Right lung (tissue), 10 donors: Measurements from ENCODE around the gene MTCP1. TPM values are rescaled to one million over a fixed set of nuclear protein-coding genes. Genes with fewer than 3 reads are reported as not detected.

Experiments used
- DNase-seq, 2 donors: peaks; one replicate each; pipeline ENCODE4 v3.0.0-alpha.2; 2013
- long read RNA-seq, 8 donors: transcript quantifications; one replicate each; lab custom pipeline, GENCODE V29; 2026
- polyA plus RNA-seq, 5 donors: library from polyadenylated mRNA; unstranded; fragments of 120-200 nt; gene quantifications; one replicate each; pipeline versions ENCODE4 v1.2.1 to v1.2.3, GENCODE V29; 2013; ENCODE audit warnings: inconsistent platforms in 1 of 5, low replicate concordance in 1 of 5; ENCODE audit not compliant: insufficient read length in 5 of 5, insufficient read depth in 1 of 5

Gene MTCP1
- polyA plus RNA-seq = 10 to 100 TPM; 17.4 to 26.1 (median 20.5) TPM
- long read RNA-seq, donor 1, partial matches to known transcripts = 25 of 26 reads
- long read RNA-seq, donor 1, other reads (novel, unspliced or antisense) = 0 of 26 reads
- long read RNA-seq, donor 2, partial matches to known transcripts = 0 of 5 reads
- long read RNA-seq, donor 2, other reads (novel, unspliced or antisense) = 5 of 5 reads
- long read RNA-seq, donor 3 = 0 reads
- long read RNA-seq, donor 4, partial matches to known transcripts = 5 of 5 reads
- long read RNA-seq, donor 4, other reads (novel, unspliced or antisense) = 0 of 5 reads
- long read RNA-seq, donor 5, partial matches to known transcripts = 0 of 7 reads
- long read RNA-seq, donor 5, other reads (novel, unspliced or antisense) = 7 of 7 reads
- long read RNA-seq, donor 6, partial matches to known transcripts = 16 of 21 reads
- long read RNA-seq, donor 6, other reads (novel, unspliced or antisense) = 5 of 21 reads
- long read RNA-seq, donor 7, partial matches to known transcripts = 7 of 7 reads
- long read RNA-seq, donor 7, other reads (novel, unspliced or antisense) = 0 of 7 reads
- long read RNA-seq, donor 8 = 0 reads

DNA sequence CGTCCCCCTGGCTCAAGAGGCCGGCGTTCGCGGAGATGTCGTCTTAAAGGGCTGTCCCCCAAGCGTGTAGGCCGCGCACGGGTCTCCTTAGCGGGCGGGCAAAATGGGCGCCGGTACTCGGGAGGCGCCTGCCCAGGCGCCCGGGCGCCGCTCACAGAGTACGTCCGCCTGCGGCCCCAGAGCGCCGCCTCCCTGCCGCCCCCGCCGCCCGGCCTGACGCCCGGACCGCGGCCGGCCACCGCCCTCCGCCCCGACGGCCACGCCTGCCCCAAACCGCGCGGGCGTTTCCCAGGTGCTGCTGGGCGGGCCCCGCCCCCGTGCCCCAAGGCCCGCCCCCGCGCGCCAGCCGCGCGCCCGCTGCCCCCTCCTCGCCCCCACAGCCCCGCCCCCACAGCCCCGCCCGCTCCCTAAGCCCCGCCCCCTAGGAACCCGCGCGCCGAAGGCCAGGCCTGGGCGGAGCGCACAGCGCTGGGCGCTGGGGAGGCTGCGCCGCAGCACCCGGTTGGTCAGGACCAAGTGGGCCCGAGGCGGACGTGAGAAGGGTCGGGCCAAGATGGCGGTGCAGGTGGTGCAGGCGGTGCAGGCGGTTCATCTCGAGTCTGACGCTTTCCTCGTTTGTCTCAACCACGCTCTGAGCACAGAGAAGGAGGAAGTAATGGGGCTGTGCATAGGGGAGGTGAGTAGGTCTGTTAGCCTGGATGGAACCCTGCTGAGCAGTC, at the start of gene MTCP1, which contains the start of the genes BRCC3 and CMC4:
Gene MTCP1 (minus strand): TSS at position 162 of the 719 bp plus-strand sequence. CDS start 5,126 bp downstream, outside the sequence.
Gene BRCC3 (plus strand): TSS at position 534 of the 719 bp plus-strand sequence. CDS start 20 bp downstream, at position 554.
Gene CMC4 (minus strand): TSS at position 162 of the 719 bp plus-strand sequence. CDS start 7,113 bp downstream, outside the sequence.
- DNase-seq = peak; percentile 71 to 74

GRCh38 chrX:155115174-155115819, 44.4 kb upstream of the MTCP1 start:
- no peak for DNase-seq

DNA sequence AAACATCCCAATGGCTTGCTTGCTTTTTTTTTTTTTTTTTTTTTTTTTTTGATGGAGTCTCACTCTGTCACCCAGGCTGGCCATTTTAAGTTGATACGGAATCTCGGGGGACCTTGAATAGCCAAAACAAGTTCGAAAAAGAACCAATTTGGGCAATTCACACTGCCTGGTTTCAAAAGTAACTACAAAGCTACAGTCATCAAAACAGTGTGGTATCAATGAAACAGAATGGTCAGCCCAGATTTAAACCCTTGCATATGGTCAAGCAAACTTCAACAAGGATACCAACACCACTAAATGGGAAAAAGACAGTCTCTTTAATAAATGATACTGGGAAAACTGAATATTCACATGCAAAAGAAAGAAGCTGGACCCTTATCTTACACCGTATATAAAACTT, 42.2 kb upstream of the MTCP1 start:
- DNase-seq = no peak

GRCh38 chrX:155112171-155112570, 41.2 kb upstream of the MTCP1 start:
- DNase-seq = no peak

- DNase-seq = no peak
These were observed 37.5 kb upstream of the MTCP1 start for GRCh38 chrX:155108427-155108826.

DNA sequence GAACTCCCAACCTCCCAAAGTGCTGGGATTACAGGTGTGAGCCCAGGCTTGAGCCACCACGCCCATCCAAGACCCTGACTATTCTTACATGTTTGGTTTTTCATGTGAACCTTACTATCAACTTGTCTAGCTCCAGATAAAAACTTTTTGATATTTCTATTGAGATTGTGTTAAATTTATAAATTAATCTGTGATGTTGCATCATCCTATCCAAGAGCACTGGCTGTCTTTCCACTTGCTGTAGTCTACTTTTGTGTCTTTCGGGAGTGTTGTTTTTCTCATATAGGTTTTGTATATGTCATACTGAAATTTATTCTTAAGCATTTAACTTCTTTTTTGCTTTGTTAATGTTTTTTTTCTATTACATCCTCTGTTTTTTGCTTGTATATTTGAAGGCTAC, 35.0 kb upstream of the MTCP1 start:
- DNase-seq = no peak

DNA sequence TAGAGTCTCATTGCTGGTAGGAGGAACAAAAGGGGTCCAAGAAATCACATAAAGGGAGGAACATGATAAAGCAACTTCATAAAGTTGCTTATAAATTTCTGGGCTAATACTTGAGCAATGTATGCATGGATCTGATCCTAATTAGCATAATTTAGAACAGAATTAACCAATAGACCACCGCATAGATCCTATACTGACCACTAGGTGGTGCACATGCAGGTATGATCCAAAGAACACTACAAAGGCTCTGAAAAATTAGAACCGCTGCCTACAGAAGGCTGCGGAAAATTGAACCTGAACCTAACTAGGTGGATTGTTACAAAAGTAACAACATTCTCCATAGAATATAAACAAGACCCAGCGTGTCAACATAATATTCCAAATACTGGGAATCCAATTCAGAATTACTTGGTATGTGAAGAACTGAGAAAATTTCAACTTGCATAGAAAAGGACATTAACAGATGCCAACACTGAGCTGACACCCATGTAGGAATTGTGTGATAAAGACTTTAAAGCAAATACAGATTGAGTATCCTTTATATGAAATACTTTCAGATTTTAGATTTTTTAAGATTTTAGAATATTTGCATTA, 23.6 kb upstream of the MTCP1 start:
- peak in 1 of 2 donors; percentile 1 for DNase-seq

GRCh38 chrX:155086961-155087735, 16.2 kb upstream of the MTCP1 start:
- no peak for DNase-seq

GRCh38 chrX:155086202-155086840, 15.4 kb upstream of the MTCP1 start:
- DNase-seq = no peak

DNA sequence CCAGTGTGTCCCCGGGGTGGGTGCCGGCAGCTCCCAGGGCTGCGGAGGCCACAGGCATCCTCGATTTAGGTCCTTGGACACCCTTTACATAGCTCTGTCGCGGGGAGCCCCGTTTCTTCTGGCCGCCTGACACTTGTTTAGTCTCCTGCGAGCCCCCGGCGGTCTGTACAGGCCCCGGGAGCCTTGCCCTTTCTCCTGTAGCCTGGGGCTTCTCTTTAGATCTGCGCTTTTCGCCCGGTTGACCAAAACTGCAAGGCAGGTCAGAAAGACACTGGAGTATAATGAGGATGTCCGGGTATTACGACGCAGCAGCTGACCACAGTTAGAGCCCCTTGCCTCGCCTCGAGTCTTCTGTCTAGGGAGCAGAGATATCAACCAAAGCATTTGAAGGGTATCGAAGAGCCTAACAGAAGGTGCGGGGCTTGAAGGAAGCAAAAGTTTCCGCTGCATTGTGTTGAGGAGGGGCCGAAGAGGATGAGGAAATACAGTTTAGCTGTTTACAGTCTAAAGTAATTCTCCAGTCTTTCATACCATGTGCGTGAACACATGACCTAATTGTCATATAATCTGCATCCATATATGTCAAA, 851 bp upstream of the MTCP1 start:
- no peak for DNase-seq

DNA sequence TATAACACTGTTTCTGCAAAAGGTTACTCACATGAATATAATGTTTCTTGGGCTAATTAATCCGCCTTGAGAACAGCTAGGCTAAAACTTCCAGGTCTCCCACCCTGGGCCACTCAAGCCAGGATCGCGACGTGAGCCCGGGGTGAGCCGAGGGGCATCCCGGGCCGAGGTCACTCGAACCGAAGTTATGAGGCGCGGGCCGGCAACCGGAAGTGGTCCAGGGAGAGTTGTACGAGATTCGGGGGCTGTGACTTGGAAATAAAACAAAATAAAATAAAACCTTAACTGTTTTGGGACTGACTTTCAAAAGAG, 317 bp downstream of the MTCP1 start:
- DNase-seq = no peak

DNA sequence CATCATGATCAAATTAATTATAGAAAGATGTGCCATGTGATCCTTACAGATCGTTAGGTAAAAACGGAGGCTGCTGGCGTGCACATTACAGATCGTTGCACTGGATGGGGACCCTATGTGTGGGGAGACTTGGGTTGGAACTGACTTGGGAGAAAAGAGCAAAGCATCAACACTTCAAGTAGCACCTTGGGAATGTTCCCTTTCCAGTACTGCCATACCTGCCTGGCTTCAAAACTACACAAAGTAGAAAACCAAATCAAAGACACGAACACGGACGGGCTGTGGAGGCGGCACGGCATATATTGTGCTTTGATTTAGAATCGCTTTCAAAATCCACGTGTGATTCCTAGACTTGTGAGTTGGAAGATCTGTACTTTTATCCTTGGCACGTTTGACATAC, 898 bp downstream of the MTCP1 start:
- no peak for DNase-seq

GRCh38 chrX:155069414-155069813, 1.5 kb downstream of the MTCP1 start:
- DNase-seq = no peak

- DNase-seq = no peak
These were observed 2.8 kb downstream of the MTCP1 start for GRCh38 chrX:155068165-155068564.

DNA sequence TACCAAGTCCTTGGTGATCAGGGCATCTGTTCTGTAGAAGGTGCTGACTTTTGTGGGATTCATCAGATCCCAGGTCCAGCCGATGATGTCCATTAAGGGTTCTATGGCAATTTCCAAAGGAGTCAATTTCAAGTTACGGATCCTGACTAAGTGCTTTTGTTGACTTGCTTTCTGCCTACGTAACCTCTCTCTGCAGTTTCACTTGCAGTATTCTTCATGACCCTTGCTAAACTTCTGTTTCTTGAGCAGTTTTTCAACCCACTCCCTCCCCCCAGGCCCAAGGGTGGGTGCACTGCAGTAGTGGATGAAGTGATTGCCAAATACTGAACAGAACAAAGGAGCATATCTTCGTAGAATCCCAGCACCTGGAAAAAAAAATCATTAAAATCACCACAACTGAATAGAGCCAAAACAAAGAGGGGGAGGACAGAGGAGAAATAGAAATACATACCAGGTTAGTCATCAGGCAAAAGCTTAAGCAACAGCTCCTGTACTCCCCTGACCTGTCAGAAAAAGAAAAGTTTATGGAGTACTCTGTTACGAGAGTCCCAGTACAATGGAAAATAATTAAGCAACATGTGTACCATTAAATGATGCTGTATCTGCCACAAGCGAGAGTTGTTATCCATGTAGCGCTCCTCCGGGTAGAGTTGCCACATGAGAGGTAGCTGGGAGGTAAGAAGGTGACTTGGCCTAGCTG, 5.8 kb downstream of the MTCP1 start:
- DNase-seq = no peak

DNA sequence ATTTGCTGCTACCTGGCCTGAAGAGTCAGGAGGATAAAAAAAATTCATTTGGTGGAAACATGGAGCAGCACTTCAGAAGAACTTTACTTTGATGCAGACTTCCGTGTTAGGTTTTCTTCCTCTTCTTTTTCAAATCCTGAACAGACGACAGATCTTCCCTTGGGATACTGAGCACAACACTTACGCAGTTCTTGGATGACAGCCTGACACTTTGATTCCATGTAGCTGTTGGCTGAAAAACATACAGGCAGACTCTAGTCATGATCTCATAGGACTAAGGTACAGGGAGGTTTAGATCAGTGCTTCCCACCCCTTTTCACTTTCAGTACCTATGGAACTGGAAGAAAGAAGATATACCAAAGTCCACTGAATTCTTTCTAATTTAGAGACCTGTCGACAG, 9.2 kb downstream of the MTCP1 start:
- DNase-seq = no peak

GRCh38 chrX:155056877-155057792, 13.8 kb downstream of the MTCP1 start:
- DNase-seq = peak; percentile 60 to 68

DNA sequence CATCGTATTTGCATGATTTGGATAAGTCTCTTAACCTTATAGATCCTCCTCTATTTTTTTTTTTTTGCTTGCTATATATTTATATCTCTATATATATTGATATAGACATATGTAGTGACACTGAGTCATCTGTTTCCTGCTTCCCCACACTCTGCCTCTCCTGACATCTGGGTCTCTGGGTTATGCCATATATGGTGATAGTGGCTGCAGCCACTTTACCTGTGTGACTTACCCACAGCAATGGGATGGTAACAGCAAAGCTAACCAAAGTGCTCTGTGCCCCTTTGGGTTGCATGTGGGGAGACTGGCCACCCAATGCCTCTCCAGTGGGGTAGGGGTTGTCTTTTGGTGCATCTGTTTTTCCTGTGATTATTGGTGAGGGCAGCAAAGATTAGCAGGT, 14.5 kb downstream of the MTCP1 start:
- DNase-seq = no peak
